Measurements from ENCODE around the gene DEFB114.

The DEFB114 gene

DNA sequence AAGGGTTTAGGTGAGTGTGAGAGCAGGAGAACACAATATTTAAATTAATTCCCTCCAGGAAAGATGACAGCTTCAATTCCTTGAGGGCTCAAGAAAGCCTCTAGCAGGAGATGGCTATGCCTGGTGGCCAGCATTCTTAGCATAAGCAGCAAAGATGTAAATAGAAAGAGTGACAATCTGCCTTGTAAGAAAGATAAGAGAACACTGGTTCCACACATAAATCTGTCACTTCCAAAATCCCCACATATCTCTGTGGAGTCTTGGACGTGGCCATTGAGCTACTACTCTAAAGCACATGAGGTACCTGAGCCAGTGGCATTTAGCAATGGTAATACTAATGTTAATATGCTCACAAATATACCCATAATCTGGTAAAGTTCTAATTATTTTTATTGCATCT is 29.2 kb downstream of the DEFB114 start:
- DNase-seq, result no peak

DNA sequence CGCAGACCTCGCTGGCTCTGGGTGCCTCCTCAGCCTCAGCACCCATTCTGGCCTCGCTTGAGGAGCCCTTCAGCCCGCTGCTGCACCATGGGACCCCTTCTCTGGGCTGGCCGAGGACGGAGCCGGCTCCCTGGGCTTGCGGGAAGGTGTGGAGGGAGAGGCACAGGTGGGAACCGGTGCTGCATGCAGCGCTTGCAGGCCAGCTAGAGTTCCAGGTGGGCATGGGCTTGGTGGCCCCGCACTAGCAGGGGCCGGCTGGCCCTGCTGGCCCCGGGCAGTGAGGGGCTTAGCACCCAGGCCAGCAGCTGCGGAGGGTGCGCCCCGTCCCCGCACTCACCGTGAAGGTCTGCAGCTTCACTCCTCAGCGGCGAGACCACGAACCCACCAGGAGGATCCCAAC is 30.4 kb downstream of the DEFB114 start:
- DNase-seq, result no peak

DNA sequence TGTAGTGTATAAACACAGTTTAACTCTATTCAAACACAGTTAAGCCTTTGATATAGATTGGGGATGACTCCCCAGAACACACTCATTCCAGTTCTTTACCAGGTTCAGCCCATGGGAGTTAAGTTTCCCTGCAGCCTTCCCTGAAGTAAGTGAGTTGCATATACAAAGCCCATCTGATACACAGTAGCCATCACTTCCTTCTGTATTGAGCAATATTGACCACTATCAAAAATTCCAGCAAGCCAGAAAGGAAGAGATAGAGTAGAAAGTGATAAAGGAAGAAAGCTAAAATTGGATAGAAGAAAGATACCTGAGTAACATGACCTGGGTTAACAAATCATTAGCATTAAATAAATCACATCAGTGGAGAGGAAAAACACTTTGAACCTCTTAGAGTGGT is 34.6 kb downstream of the DEFB114 start:
- no peak for DNase-seq

DNA sequence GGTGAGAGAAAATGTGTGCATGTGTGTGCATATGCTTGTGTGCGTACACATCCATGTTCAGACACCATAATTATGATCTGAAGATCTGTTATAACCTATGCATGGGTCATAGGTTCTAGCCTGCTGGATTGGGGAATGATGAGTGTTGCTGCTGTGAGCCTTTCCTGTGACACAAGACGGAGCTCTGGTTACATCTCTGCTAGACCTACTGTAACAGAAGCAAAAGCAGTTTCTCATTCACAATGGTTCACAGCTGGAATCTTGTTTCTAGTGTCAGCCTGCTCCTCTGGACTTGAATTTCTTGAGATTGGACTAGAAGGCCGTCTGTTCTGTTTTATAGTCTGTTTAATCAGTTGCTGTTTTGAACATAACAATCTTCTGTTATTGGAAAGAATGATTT is 40.1 kb downstream of the DEFB114 start:
- DNase-seq, result no peak

GRCh38 chr6:49919935-49920644 is 43.9 kb downstream of the DEFB114 start:
- DNase-seq, result no peak

DNA sequence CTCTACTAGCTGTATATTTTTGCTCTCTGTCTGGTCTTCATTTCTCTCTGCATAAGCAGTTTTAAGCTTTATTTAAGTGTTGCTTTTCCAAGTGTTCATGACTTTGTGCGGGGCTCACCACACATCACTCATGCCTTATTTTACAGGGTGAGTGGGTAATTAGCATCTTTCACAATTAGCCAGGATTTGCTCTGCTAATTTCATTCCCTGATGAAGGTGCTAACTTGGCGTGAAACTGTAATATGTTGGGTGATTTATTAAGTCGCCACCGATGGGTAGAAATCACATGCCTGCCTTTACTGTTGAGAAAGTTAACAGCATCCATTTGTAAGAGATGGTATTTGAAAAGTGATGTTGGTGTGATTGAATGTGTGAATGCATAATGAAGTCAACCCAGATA is 44.7 kb downstream of the DEFB114 start:
- DNase-seq, result no peak

DNA sequence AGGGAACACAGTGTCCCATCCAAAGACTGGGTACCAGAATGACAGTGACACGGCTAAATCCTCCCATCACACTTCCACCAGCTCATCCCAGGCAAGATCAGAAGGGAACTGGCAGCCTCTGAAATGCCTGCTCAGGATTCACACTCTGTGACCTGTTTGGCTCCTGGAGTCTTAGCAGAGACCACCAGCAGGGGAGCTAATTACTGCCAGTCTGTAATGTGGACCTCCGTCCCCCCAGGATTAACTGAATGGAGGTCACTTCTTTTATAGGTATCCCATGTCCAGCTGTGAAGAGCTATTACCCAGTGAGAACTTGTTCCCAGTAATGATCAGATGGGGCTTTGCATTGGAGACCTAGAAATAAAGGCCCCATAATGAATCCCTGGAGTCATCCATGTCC is 45.2 kb downstream of the DEFB114 start:
- DNase-seq, result no peak

DNA sequence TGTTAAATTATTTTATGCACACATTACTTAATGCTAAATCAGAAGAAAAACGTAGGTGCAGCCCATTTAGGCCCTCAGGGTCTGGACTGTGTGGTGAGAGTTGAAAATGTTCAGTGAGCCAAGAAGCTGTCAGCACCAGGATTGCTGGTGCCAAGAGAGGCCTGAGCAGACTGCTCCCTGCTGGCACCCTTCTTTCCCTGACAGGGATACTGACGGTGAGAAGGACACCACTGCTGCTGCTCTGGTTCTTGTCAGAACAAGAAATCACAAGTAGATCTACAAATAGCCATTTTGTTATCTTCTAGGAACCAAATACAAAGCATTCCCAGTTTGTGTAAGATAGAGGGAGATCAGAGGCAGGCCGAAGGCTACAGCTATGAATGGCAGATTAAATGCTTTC is 48.9 kb downstream of the DEFB114 start:
- no peak for DNase-seq

- no peak for DNase-seq
Observed at GRCh38 chr6:49913636-49914375, 50.2 kb downstream of the DEFB114 start.

DNA sequence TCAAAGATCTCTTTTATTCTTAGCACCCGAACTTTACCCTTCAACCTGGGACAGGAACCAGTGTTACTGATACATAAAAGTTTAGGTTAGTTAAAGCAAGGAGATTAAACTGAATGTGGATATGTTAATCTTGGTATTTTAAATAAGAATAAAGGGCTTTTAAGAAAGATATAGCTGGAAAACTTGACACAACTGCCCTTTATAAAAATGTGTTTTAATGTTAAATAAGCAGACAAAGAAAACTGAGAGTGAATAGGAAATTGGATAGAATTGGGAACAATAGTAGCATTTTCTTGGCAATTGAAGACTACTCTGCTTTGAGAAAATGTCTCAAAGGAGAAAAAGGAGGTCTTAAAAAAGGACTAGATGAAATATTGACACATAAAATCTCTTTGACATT is 51.8 kb downstream of the DEFB114 start:
- no peak for DNase-seq

- no peak for DNase-seq
Observed at GRCh38 chr6:49911252-49911651, 52.7 kb downstream of the DEFB114 start.

Measured in CD4-positive, alpha-beta T cell treated with Interleukin-6 for 4 hours (primary cell).